ENCODE results near the gene TCF21.
A peak's percentile ranks its signal among the peaks of the same experiment; 100 is the strongest.
"Not testable (repeated sequence)": the region's sequence is repeated elsewhere in the genome, so short reads cannot be mapped to it uniquely, and the experiment has no call there.

The TCF21 gene

GRCh38 chr6:133888929-133889556 is at the start of gene TCF21:
Gene TCF21, plus strand, starts transcription at chr6:133889113. Its CDS starts 285 bp downstream, at chr6:133889398.
- FAIRE-seq: no peak

- no peak for FAIRE-seq
These were observed 47.7 kb upstream of the TCF21 start for GRCh38 chr6:133841176-133841575.

GRCh38 chr6:133843098-133843497 is 45.8 kb upstream of the TCF21 start:
- no peak for FAIRE-seq

GRCh38 chr6:133844709-133845108 is 44.2 kb upstream of the TCF21 start:
- no peak for FAIRE-seq

- no peak for FAIRE-seq
These were observed 34.9 kb upstream of the TCF21 start for GRCh38 chr6:133854041-133854363.

GRCh38 chr6:133854364-133855275 is 34.3 kb upstream of the TCF21 start:
- FAIRE-seq: no peak

- FAIRE-seq: no peak
These were observed 33.5 kb upstream of the TCF21 start for GRCh38 chr6:133855276-133855990.

- FAIRE-seq: no peak
These were observed 32.9 kb upstream of the TCF21 start for GRCh38 chr6:133855991-133856370.

- FAIRE-seq: peak; percentile 85
These were observed 32.0 kb upstream of the TCF21 start for GRCh38 chr6:133856911-133857310.

- no peak for FAIRE-seq
These were observed 31.2 kb upstream of the TCF21 start for GRCh38 chr6:133857696-133858095.

- not testable (repeated sequence) for FAIRE-seq
These were observed 27.6 kb upstream of the TCF21 start for GRCh38 chr6:133861337-133861736.

- FAIRE-seq: no peak
These were observed 25.7 kb upstream of the TCF21 start for GRCh38 chr6:133863228-133863627.

- no peak for FAIRE-seq
These were observed 23.2 kb upstream of the TCF21 start for GRCh38 chr6:133865680-133866079.

GRCh38 chr6:133871131-133871530 is 17.8 kb upstream of the TCF21 start:
- no peak for FAIRE-seq

- no peak for FAIRE-seq
These were observed 15.4 kb upstream of the TCF21 start for GRCh38 chr6:133873538-133873937.

GRCh38 chr6:133877116-133877515 is 11.8 kb upstream of the TCF21 start:
- no peak for FAIRE-seq

GRCh38 chr6:133880006-133880405 is 8.9 kb upstream of the TCF21 start:
- peak; percentile 95 for FAIRE-seq

GRCh38 chr6:133880896-133881295 is 8.0 kb upstream of the TCF21 start:
- no peak for FAIRE-seq

GRCh38 chr6:133886104-133886775 is 2.7 kb upstream of the TCF21 start:
- no peak for FAIRE-seq

- FAIRE-seq: no peak
These were observed 1.6 kb upstream of the TCF21 start for GRCh38 chr6:133887156-133887879.

- no peak for FAIRE-seq
These were observed 1.1 kb upstream of the TCF21 start for GRCh38 chr6:133887880-133888230.
